Stimulated activated CD4-positive, alpha-beta T cell treated with anti-CD3 and anti-CD28 coated beads, Interleukin-15, amount 100 ng/mL, for 48 hours (primary cell): Measurements from ENCODE around the gene MYCN.

Experiments
- DNase-seq, 2 donors: peaks; one replicate each; pipeline ENCODE4 v3.0.0-alpha.2; 2020; ENCODE audit warnings: low read depth in 2 of 2

Gene MYCN

DNA sequence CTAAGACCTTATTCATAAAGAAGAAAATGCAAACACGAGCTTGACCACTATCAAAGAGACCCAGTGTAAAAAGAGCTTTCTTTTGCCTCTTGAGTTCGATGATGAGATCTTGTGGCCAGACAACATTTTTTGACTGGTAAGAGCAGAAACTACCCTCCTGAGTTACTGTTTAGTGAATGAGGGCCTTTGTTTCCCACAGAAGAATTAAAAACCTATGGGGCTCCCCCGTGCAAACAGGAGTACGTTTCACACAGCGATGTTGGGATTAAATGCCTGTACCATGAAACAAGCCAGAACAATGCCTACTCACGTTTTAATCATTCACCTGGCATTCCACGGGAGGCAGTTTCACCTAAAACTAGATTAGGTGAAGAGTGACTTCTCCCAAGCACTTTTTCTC, 36.0 kb downstream of the MYCN start:
- no peak for DNase-seq

DNA sequence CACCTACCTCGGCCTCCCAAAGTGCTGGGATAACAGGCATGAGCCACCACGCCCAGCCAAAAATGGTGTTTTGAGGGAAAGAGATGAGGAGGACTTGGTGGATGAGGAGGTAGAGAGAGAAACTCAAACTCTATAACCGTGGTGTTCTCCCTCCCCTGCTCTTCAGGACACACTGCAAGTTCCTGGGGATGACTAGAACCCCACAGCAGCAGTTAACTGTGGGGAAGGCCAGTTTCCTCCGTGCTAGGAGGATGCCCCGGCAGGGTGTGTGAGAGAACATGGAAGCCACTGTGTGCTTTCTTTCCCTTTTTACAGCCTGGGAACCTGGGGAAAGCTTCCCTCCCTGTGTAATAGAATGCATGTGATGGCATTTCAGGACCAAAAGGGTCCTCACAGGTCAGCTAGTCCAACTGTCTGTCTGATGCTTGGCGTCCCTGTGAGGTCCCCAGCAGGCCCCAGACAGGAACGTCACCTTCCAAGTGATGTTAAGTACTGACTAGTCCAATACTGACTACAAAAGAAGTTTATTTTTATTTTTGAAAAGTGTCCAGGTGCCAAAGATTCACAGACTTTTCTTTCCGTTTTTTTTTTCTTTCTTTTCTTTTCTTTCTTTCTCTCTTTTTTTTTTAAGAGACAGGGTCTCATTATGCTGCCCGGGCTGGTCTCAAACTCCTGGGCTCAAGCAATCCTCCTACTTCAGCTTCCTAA, 38.9 kb downstream of the MYCN start:
- DNase-seq = no peak

DNA sequence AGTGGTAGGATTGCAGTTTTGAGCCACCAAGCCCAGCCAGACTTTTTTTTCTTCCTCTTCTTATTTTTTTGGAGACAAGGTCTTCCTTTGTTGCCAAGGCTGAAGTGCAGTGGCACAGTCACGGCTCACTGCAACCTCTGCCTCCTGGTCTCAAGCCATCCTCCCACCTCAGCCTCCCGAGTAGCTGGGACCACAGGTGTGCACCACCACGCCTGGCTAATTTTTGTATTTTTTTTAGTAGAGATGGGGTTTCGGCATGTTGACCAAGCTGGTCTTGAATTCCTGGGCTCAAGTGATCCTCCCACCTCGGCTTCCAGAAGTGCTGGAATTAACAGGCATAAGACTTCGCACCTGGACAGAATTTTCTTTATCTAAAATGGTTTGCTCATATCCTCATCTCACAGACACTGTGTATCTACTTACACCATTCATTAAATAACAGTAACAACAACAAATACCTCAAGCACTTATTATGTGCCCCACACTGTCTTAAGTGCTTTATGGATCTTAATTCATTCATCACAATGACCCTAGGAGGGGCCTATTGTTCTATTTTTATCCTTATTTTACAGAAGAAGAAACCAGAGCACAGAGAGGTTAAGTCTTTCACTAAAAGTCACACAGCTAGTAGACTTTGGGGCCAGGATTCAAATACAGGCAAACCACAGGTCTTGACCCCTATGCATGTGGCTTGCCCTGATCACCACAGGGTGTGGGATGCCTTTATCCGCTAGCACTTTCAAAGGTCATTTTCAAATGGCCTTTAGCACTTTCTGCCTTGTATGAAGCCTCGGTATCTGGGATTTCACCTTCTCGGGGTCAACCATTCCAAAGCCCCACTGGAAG, 39.6 kb downstream of the MYCN start:
- no peak for DNase-seq

DNA sequence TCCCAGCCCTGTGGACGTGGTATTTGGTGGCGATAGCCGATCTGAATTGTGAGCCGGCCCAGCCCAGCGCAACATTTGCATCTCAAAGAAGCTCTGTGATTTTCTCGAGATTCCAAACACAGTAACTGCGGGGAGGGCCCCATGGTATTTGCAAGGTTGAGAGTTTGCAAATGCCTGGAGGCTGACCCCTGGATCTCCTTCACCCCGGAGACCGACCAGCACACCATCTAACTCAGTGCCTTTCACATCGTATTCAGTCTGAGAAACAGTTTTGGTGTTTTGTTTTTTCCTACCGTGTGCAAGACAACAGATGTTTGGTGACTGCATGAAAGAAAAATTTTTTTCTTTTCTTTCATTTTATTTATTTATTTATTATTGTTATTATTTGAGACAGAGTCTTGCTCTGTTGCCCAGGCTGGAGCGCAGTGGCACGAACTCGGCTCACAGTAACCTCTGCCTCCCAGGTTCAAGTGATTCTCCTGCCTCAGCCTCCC, 40.3 kb downstream of the MYCN start:
- no peak for DNase-seq

DNA sequence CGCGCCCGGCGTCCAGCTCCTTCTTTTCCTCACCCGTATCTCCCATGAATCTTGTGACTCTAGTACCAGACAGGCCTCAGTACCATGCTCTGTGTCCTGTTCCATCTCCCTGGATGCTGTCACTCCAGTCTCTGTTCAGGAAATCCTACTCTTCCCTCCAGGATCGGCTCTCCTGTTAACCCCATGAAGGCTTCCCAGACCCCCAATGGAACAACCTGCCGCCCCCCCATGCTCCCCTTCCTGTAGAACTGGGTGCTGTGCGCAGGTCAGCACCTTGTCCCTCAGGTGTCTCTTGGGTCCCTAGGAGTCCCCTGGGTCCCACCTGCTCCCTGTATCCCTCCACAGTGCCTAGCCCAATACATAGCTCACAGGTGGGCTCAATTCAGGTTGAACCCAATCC, 41.3 kb downstream of the MYCN start:
- DNase-seq = no peak

DNA sequence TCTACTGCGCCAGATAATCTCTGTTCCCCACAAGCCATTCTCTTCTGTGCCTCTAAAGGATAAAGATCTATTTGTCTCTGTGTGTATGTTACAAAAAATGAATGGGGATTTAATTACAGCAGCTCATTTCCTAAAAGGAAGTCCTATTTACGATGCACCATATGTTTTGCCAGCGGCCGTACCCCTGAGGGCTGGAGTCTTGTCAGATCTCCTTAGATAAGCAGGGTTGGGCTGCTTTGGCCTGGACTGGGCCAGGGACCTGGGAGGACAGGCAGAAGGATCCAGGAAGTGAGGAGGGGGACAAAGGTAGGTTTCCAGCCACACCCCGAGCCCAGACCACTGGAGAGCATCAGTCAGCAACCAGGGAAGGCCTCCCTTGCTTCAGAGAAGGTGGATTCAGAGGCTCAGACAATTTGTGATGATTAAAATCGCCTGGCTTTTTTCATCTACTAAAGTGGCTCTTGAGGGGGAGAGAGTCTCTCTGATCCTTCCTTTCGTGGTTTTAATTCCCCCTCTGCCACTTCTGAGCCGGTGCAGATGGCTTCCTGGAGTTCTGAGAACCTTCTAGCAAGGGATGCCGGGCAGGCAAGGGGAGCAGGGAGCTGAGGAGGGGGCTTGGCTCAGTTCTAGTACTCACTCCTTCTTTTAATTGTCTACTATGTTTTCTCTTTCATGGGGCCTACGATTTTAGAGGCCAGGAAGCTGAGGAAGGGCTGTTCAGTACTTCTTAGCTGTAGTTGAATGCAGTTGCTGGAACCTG, 42.1 kb downstream of the MYCN start:
- DNase-seq = no peak

DNA sequence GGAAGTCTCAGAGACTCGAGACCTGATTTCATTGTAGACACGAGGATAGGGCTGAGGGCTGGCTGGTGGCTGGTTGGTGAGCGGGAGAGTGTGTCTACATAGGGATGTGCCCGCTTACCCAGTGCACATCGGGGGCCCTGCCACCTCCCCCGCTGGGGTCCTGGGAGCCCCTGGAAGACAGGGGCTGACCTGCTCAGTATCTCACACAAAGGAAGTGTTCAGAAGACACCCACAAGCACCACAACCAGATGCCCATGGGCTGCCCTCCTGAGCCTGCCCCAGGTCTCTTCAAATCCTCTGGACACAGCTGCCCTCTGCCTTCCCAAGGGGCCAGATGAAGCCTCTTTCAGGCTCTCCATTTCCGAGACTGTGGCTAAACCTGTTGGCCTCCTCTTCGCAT, 43.1 kb downstream of the MYCN start:
- no peak for DNase-seq

DNA sequence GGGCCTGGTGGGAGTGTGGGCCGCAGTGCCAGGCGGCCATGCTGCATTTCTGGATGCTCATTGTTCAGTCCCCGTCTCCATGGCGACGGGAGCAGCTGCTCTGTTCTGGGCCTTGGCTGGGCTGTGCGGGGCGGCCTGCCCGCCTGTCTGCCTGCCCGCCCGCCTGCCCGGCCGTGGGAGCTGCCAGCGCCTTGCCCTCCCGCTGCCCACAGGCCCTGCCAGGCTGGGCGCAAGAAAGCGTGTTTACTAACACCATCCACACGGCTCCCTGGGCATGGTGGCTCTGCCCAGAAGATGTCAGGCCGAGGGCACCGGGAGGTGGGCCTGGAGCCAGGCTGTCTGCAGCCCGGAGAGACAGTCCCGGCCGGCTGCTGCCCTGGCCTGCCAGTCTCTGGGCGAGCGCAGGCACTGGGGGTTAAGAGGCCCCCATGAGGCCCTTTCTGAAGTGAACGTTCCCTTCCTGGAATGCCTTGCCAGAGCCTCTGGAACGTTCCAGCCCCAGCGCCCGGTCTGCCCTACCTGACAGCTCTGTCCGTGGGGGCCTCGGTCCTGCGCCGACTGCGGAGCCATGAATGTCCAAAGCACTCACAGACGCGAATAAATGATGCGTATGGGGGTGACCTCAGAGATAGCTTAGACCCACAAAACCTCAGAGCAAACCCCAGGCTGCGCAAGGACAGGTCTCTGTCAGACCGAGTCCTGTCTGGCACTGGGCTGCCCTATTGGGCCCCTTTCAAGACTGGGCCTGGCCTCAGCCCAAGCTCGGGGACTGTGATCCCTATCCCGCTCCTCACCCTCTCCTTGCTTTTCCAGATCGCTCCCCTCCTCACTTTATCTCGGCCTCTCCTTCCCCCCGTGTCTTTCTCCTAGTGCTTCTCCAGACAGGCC, 44.3 kb downstream of the MYCN start:
- DNase-seq = no peak

DNA sequence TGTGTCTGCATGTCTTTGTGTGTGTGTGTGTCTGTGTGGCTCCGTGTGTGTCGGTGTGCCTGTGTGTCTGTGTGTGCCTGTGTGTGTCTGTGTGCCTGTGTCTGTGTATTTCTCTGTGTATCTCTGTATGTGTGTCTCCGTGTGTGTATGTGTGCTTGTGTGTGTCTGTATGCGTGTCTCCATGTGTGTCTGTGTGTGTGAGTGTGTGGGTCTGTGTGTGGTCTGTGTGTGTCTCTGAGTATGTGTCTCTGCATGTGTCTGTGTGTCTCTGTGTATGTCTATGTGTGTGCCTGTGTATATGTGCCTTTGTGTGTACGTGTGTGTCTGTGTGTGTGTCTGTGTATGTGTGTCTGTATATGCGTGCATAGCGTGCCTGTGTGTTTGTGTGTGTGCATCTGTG, 45.2 kb downstream of the MYCN start:
- DNase-seq = no peak

DNA sequence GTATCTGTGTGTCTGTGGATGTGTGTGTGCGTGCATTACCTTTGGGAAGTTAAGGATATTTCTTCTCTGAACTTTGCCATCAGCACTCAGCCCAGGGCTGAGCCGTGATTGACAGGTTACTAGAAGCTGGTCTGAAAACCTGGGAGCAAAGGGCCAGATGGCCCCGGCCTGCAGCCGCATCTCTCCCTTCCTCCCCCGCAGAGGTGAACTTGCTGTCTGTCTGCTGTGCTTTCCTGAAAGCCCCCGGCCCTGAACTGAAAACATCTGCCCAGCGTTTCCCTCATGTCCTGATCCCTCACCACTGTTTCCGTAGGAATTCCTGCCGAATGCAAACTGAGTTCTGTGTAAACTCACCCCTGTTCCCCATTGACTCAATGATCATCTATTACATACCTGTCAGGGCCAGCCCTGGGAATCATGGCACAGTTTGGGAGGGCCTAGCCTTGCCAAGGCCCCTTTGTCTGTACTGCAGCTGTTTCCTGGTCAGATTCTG, 45.8 kb downstream of the MYCN start:
- DNase-seq = no peak

DNA sequence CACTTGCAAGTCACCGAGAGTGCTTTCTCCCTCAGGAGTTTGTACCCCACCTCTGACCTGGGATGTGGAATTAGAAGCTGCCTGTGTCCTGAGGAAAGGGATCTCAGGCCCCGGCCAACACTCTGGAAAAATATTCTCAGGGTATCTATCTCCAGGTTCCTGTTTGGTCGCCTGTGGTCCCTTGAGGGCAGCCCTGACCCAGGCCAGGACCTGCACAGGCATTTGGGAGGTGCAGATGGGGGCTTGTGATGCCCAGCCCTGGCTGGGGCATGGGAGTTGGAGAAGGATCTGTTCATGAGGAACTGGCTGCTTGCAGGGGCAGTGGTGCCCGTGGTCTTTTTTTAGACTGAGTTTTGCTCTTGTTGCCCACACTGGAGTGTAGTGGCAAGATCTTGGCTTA, 46.3 kb downstream of the MYCN start:
- DNase-seq = no peak

DNA sequence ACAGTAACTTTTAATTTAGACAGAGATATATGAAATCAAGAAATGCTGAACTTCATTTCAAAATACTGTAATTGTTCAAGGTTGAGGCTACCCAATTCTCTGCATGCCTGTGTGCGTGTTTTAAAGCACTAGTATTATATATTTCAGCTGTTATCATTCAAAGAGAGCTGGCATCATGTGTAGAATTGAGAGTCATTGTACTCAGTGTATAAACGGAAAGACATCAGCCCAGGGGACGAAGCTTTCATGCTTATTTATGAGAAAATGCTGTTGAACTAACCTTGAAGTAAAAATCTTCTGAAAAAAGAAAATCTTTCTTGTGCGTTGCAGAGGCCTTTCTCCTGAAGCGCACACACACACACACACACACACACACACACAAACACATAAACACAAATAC, 48.4 kb downstream of the MYCN start:
- DNase-seq = no peak

DNA sequence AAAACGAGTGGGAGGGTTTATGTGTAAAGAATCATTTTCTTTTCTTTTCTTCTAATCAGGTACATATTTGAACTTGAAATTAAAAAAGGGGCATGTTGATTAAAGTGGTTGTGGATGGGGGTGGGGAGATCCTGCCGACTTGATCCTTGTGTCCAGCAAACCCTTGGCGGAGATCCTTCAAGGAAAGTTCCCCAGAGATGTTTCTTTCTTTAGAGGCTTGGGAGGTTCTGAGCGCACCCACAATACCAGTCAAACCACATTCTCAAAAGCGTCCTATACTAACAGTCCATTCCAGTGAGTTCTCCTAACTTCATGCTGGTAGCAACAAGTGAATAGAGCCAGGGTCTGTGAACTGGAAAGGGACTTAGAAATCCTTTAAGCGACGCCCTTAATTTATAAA, 49.2 kb downstream of the MYCN start:
- no peak for DNase-seq

DNA sequence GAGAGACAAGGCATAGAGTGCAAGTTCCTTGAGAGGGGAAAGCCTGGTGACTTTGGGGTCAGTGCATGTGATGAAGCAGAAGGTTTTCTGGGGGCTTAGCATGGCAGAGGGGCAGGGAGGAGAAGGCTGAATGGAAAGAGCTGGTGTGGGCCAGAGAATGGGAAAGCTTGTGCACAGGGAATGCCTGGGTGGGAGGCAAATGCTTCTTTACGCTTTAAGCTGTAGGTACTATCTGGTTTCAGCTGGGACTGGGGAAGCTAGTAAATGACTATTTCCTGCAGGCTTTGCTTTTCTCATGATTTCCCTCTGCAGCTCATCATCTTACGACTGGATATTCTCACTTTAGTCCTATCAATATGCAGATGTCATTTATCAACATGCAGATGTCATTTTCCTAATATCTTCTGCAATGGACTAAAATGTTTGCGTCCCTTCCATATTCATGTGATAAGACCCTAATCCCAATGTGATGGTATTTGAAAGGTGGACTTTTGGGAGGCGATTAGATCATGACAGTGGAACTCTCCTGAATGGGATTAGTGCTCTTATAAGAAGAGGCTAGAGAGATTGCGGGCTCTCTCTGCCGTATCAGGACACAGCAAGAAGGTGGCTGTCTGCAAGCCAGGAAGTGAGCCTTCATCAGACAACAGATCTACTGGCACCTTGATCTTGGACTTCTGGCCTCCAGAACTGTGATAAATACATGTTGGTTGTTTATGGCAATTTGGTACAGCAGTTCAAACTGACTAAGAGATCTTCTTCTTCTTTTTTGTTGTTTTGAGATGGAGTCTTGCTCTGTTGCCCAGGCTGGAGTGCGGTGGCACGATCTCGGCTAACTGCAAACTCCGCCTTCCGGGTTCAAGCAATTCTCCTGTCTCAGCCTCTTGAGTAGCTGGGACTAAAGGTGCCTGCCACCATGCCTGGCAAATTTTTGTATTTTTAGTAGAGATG, 50.1 kb downstream of the MYCN start:
- DNase-seq = no peak

DNA sequence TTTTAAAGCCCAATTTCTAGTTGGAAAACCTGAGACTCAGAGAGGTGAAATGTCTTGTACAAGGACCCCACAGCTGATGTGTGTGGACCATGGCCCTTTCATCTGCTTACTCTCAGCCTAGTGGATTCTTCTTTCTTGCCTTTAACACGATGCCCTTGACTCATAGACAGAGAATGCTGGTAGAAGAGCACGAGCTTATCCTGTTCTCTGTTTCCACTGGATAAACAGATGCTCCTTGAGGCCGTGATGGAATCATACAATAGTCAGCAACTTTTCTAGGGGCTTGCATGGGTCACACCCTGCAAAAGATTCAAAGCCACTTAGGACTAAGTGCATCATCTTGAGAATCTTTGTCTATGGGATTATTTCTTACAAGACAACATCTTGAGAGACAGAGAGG, 50.9 kb downstream of the MYCN start:
- DNase-seq = no peak

DNA sequence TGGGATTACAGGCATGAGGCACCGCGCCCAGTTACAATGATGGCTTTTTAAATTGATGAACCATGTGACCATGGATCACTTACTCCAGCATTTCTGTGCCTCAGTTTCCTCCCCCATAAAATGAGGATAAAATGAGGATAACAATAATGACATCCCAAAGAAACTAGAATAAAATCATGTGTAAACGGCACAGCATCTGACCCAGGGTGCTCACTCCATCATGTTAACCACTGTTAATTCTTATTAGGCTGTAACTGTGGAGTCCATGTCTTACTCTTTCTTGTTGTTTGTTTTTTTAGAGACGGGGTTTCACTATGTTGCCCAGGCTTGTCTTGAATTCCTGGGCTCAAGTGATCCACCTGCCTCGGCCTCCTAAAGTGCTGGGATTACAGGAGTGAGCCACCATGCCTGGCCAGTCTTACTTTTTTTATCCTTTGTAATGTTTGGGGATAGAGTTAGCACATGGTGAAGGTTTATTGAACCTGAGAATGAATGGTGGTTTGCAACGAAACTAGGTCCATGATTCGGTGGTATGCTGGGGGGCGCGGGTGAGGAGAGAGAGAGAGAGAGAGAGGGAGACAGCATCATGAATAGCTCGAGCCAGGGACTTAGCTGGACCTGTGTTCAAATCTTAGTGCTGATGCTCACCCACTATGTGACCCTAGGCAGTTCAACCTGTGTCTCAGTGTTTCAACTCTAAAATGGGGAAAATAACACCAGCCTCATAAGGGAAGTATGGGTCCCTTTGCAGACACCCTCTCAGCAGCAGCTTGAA, 52.3 kb downstream of the MYCN start:
- DNase-seq = no peak

DNA sequence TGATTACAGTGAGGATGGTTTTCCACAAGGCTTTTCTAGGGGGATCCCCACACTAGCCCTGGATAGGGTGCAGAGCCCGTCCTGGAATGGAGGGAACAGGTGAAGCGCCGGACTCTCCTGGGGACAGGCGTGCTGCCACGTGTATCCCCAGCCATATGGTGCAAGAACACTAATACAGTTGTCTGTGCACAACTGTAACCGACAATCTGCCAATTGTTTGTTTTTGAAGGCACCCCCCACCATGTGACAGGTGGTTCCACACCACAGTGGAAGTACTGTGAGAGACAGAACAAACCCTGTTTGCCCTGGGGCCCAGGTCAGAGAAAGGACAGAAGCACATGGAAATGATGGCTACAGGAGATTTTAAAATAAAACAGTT, 52.9 kb downstream of the MYCN start:
- DNase-seq = no peak

DNA sequence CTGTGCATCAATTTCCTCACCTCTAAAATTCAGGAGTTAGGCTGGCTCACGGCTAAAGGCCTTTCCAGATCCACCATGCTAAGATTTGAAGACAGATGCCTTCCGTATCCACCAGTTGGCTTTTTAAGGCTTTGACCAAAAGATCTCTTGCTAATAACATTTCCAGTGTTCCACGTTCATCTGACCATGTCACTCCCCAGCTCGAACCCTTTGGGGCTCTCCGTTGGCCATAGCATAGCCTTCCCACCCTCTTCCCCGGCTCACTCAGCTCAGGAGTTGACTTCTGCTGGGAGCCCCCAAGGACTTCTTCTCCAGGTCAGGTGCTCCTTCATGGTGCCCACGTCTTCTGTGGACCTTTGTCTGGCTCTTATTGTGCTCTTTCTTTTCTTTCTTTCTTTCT, 53.3 kb downstream of the MYCN start:
- no peak for DNase-seq

DNA sequence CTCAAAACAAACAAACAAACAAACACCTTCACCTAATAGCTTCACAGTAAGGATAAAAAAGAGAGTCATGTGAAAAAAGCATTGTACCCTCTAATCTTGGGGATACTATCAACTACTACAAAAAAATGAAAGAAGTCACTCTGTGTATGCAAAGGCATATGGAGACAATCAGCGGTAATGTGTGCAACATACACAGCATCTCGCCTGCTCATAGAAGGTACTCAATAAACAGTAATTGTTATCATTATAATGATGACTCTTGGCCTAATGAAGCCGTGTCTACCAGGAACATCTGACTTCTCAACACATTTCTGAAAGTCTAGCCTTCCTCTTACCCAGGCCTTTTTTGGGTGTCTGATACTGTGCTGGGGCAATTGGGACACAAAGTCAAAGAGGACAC, 55.3 kb downstream of the MYCN start:
- DNase-seq = no peak
